HL-60 (cell line): Measurements from ENCODE around the gene PGAM2.

Experiments used
- DNase-seq, 2 experiments: peaks; one replicate each; pipeline ENCODE4 v3.0.0-alpha.2; 2010 to 2020; ENCODE audit warnings: low read depth in 1 of 2, low spot score in 1 of 2
- H3K27ac ChIP-seq: fragments of 250-450 bp; sonication (Bioruptor Pico); replicated peaks from 2 replicates; pipeline ENCODE4 v1.5.1; 2020; ENCODE audit warnings: mild to moderate bottlenecking, moderate library complexity
- H3K27me3 ChIP-seq: fragments of 250-450 bp; sonication (Bioruptor Pico); 2 replicates; pipeline ENCODE4 v1.5.1; 2021; ENCODE audit warnings: mild to moderate bottlenecking, moderate library complexity; ENCODE audit not compliant: insufficient read depth, poor library complexity, severe bottlenecking
- H3K4me3 ChIP-seq: replicated peaks from 2 replicates; pipeline ENCODE4 v1.5.1; 2011; ENCODE audit warnings: mild to moderate bottlenecking, control low read depth, low read length; ENCODE audit not compliant: insufficient read depth
- CTCF ChIP-seq: IDR thresholded peaks from one replicate; pipeline ENCODE4 v1.5.1; 2011; ENCODE audit warnings: low read length, control low read depth, inconsistent platforms; ENCODE audit not compliant: insufficient read depth
- GABPA ChIP-seq: IDR thresholded peaks from 2 replicates; pipeline ENCODE4 v1.6.1; 2012; ENCODE audit warnings: low read depth
- POLR2AphosphoS5 ChIP-seq: IDR thresholded peaks from 2 replicates; pipeline ENCODE4 v1.6.1; 2012; ENCODE audit warnings: low read depth
- SPI1 ChIP-seq: IDR thresholded peaks from 2 replicates; pipeline ENCODE4 v1.6.1; 2012; ENCODE audit warnings: low read depth, mild to moderate bottlenecking, borderline replicate concordance
- TF ChIP-seq, protein P1 (sequence below): IDR thresholded peaks from 2 replicates; pipeline ENCODE4 v1.6.1; 2012; ENCODE audit warnings: low read depth; ENCODE audit not compliant: insufficient replicate concordance

Gene PGAM2

DNA sequence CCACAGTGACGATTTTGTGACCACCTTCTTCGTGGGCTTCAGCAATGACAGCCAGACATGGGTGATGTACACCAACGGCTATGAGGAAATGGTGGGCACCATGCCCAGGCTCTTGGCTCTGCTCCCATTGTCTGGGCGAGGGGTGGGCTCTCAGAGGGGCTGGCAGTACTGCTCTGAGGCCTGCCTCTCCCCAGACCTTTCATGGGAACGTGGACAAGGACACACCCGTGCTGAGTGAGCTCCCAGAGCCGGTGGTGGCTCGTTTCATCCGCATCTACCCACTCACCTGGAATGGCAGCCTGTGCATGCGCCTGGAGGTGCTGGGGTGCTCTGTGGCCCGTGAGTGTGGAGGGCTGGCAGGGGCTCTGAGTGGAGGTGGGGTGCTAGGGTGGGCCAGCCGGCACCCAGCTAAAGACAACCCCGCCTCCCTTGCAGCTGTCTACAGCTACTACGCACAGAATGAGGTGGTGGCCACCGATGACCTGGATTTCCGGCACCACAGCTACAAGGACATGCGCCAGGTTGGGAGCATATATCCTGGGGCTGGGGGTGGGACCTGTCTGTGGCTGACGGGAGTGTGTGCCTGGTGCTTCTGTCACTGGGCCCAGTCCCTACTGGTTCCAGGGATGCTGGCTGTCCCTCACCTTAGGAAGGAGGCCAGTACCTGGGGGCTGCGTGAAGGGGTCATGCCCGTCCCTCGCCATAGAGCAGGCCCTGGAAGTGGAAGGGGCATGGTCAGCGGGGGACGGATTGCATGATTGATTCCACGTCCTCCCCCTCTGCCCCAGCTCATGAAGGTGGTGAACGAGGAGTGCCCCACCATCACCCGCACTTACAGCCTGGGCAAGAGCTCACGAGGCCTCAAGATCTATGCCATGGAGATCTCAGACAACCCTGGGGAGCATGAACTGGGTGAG is 45.6 kb upstream of the PGAM2 start:
- Histone ChIP-seq H3K4me3 (no peak overlapping the region), H3K27me3 (no peaks in the 10 kb centered on the region), H3K27ac (no peak overlapping the region)
- DNase-seq, result no peak
- TF ChIP-seq, protein P1, sequence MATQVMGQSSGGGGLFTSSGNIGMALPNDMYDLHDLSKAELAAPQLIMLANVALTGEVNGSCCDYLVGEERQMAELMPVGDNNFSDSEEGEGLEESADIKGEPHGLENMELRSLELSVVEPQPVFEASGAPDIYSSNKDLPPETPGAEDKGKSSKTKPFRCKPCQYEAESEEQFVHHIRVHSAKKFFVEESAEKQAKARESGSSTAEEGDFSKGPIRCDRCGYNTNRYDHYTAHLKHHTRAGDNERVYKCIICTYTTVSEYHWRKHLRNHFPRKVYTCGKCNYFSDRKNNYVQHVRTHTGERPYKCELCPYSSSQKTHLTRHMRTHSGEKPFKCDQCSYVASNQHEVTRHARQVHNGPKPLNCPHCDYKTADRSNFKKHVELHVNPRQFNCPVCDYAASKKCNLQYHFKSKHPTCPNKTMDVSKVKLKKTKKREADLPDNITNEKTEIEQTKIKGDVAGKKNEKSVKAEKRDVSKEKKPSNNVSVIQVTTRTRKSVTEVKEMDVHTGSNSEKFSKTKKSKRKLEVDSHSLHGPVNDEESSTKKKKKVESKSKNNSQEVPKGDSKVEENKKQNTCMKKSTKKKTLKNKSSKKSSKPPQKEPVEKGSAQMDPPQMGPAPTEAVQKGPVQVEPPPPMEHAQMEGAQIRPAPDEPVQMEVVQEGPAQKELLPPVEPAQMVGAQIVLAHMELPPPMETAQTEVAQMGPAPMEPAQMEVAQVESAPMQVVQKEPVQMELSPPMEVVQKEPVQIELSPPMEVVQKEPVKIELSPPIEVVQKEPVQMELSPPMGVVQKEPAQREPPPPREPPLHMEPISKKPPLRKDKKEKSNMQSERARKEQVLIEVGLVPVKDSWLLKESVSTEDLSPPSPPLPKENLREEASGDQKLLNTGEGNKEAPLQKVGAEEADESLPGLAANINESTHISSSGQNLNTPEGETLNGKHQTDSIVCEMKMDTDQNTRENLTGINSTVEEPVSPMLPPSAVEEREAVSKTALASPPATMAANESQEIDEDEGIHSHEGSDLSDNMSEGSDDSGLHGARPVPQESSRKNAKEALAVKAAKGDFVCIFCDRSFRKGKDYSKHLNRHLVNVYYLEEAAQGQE, result no peak
- TF ChIP-seq SPI1, result no peak
- TF ChIP-seq CTCF, result no peak
- no peak for TF ChIP-seq POLR2AphosphoS5
- no peak for TF ChIP-seq GABPA

DNA sequence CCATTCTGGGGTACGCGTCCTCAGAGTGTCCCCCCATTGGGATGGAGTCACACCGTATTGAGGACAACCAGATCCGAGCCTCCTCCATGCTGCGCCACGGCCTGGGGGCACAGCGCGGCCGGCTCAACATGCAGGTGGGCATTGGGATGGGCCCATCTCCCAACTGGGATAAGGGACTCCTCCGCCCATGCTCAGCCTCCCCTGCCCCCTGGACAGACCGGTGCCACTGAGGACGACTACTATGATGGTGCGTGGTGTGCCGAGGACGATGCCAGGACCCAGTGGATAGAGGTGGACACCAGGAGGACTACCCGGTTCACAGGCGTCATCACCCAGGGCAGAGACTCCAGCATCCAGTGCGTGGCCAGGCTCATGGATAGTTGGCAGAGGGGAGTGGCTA is 44.6 kb upstream of the PGAM2 start:
- H3K4me3 ChIP-seq, result no peak overlapping the region
- no peak for DNase-seq
- H3K27me3 ChIP-seq, result peaks cover 3% of the 10 kb centered on the region
- no peak overlapping the region for H3K27ac ChIP-seq
- TF ChIP-seq POLR2AphosphoS5 (no peak), SPI1 (no peak), GABPA (no peak), CTCF (no peak)
- TF ChIP-seq, protein P1, result no peak

- DNase-seq, result no peak
- no peak overlapping the region for H3K4me3 ChIP-seq
- peaks cover 6% of the 10 kb centered on the region for H3K27me3 ChIP-seq
- TF ChIP-seq CTCF (no peak), POLR2AphosphoS5 (no peak), GABPA (no peak), SPI1 (no peak)
- TF ChIP-seq, protein P1, result no peak
- H3K27ac ChIP-seq, result no peak overlapping the region
These were observed 43.7 kb upstream of the PGAM2 start for GRCh38 chr7:44108768-44109750.
